Mesenchymal stem cell (in vitro differentiated cells and primary cell): ENCODE results near the gene PRKAR2A.

Experiments used
- DNase-seq: peaks from one replicate; pipeline ENCODE4 v3.0.0-alpha.2; 2013
- H2AFZ ChIP-seq: one replicate; pipeline ENCODE4 v1.6.1; 2013; ENCODE audit warnings: low read depth, mild to moderate bottlenecking, control low read depth, inconsistent platforms, low read length, moderate library complexity
- H2AK5ac ChIP-seq: 2 replicates; pipeline ENCODE4 v1.6.1; 2013; ENCODE audit warnings: low read length, moderate library complexity, mild to moderate bottlenecking, inconsistent platforms; ENCODE audit not compliant: severe bottlenecking
- H2BK120ac ChIP-seq: one replicate; pipeline ENCODE4 v1.6.1; 2013; ENCODE audit warnings: low read depth, mild to moderate bottlenecking, inconsistent platforms, low read length, moderate library complexity
- H2BK12ac ChIP-seq, 2 experiments: one replicate each; pipeline ENCODE4 v1.6.1; 2013; ENCODE audit warnings: inconsistent platforms in 2 of 2, low read length in 2 of 2, mild to moderate bottlenecking in 2 of 2, moderate library complexity in 2 of 2, control low read depth in 1 of 2
- H2BK15ac ChIP-seq: one replicate; pipeline ENCODE4 v1.6.1; 2013; ENCODE audit warnings: mild to moderate bottlenecking, low read depth, inconsistent platforms; ENCODE audit not compliant: poor library complexity, severe bottlenecking
- H2BK5ac ChIP-seq: 2 replicates; pipeline ENCODE4 v1.6.1; 2013; ENCODE audit warnings: low read depth, mild to moderate bottlenecking, low read length, control low read depth, inconsistent platforms; ENCODE audit not compliant: poor library complexity, severe bottlenecking
- H3K14ac ChIP-seq, 2 experiments: one replicate each; pipeline ENCODE4 v1.6.1; 2013; ENCODE audit warnings: inconsistent platforms in 2 of 2, low read length in 2 of 2, control low read depth in 1 of 2, mild to moderate bottlenecking in 1 of 2, moderate library complexity in 1 of 2
- H3K18ac ChIP-seq, 2 experiments: one replicate each; pipeline ENCODE4 v1.6.1; 2013; ENCODE audit warnings: inconsistent platforms in 2 of 2, low read length in 2 of 2, control low read depth in 1 of 2, low read depth in 1 of 2, mild to moderate bottlenecking in 1 of 2
- H3K23ac ChIP-seq, 2 experiments: one replicate each; pipeline ENCODE4 v1.6.1; 2013; ENCODE audit warnings: inconsistent platforms in 2 of 2, low read length in 2 of 2, mild to moderate bottlenecking in 2 of 2, moderate library complexity in 2 of 2, control low read depth in 1 of 2
- H3K27ac ChIP-seq: 2 replicates; pipeline ENCODE4 v1.5.1; 2013; ENCODE audit warnings: mild to moderate bottlenecking, moderate library complexity, low read length, control low read depth, inconsistent platforms; ENCODE audit not compliant: poor library complexity, severe bottlenecking
- H3K27me3 ChIP-seq, 2 experiments: 2 replicates each; pipeline versions ENCODE4 v1.6.1 to v1.7.0; 2013; ENCODE audit warnings: low read length in 2 of 2, mild to moderate bottlenecking in 2 of 2, moderate library complexity in 2 of 2, control low read depth in 1 of 2, inconsistent platforms in 1 of 2; ENCODE audit not compliant: control insufficient read depth in 1 of 2, insufficient read depth in 1 of 2
- H3K36me3 ChIP-seq, 2 experiments: 2 replicates each; pipeline versions ENCODE4 v1.6.1 to v1.7.0; 2013; ENCODE audit warnings: low read length in 2 of 2, control low read depth in 1 of 2, inconsistent platforms in 1 of 2, low read depth in 1 of 2, mild to moderate bottlenecking in 1 of 2; ENCODE audit not compliant: insufficient read depth in 2 of 2, control insufficient read depth in 1 of 2
- H3K4ac ChIP-seq, 2 experiments: one replicate each; pipeline ENCODE4 v1.6.1; 2013; ENCODE audit warnings: inconsistent platforms in 2 of 2, low read length in 2 of 2, mild to moderate bottlenecking in 2 of 2, moderate library complexity in 2 of 2, control low read depth in 1 of 2, low read depth in 1 of 2
- H3K4me1 ChIP-seq: 2 replicates; pipeline ENCODE4 v1.6.1; 2013; ENCODE audit warnings: low read depth, low read length, control low read depth; ENCODE audit not compliant: control insufficient read depth, insufficient read depth
- H3K4me2 ChIP-seq: 2 replicates; pipeline ENCODE4 v1.6.1; 2013; ENCODE audit warnings: low read length, mild to moderate bottlenecking, inconsistent platforms; ENCODE audit not compliant: poor library complexity, severe bottlenecking
- H3K4me3 ChIP-seq, 2 experiments: 2 replicates each; pipeline versions ENCODE4 v1.5.1 to v1.7.0; 2013; ENCODE audit warnings: low read length in 2 of 2, mild to moderate bottlenecking in 2 of 2, control low read depth in 1 of 2, low read depth in 1 of 2; ENCODE audit not compliant: insufficient read depth in 1 of 2
- H3K79me1 ChIP-seq: replicated peaks from 2 replicates; pipeline ENCODE4 v1.6.1; 2013; ENCODE audit warnings: mild to moderate bottlenecking, control low read depth, low read length, inconsistent platforms; ENCODE audit not compliant: poor library complexity, severe bottlenecking
- H3K9ac ChIP-seq: 2 replicates; pipeline ENCODE4 v1.7.0; 2013; ENCODE audit warnings: mild to moderate bottlenecking, low read length, moderate library complexity
- H3K9me3 ChIP-seq: 2 replicates; pipeline ENCODE4 v1.7.0; 2013; ENCODE audit warnings: mild to moderate bottlenecking, low read length; ENCODE audit not compliant: control insufficient read depth
- H4K8ac ChIP-seq: one replicate; pipeline ENCODE4 v1.6.1; 2013; ENCODE audit warnings: inconsistent platforms, mild to moderate bottlenecking, low read length, moderate library complexity
- H4K91ac ChIP-seq: one replicate; pipeline ENCODE4 v1.6.1; 2013; ENCODE audit warnings: mild to moderate bottlenecking, low read length, inconsistent platforms
- WGBS: methylation state at CpG from one replicate; pipeline ENCODE4 v1.1.7; 2013; ENCODE audit warnings: mixed read lengths; 5-methylcytosine and 5-hydroxymethylcytosine counted together

PRKAR2A gene

GRCh38 chr3:48852151-48852550, 4.5 kb upstream of the PRKAR2A start:
- Histone ChIP-seq H2AK5ac (no peak overlapping the region), H3K27ac (no peak overlapping the region), H3K4me3 (no peak overlapping the region), H4K8ac (no peak overlapping the region), H3K18ac (no peak overlapping the region), H4K91ac (no peak overlapping the region), H2BK5ac (no peak overlapping the region), H3K23ac (no peak overlapping the region), H2BK120ac (no peak overlapping the region), H3K14ac (no peak overlapping the region), H3K4ac (no peak overlapping the region), H2BK15ac (no peak overlapping the region), H3K9me3 (no peaks in the 10 kb centered on the region), H2BK12ac (no peak overlapping the region), H3K27me3 (no peaks in the 10 kb centered on the region), H3K4me1 (peaks cover 4% of the 10 kb centered on the region), H3K9ac (no peak overlapping the region), H3K79me1 (no peaks in the 10 kb centered on the region), H3K4me2 (no peak overlapping the region), H2AFZ (no peak overlapping the region), H3K36me3 (peaks cover 2 to 6% of the 10 kb centered on the region in 2 experiments)
- no peak for DNase-seq
- 86% methylated on average over 5 of the region's 5 CpGs for WGBS

- no peak overlapping the region for H2BK12ac ChIP-seq
- H3K23ac ChIP-seq = no peak overlapping the region
- no peak overlapping the region for H3K4me2 ChIP-seq
- no peak overlapping the region for H3K27ac ChIP-seq
- no peak overlapping the region for H3K4me3 ChIP-seq
- no peak overlapping the region for H3K4ac ChIP-seq
- H2BK15ac ChIP-seq = no peak overlapping the region
- 75% methylated on average over 2 of the region's 3 CpGs for WGBS
- peaks cover 6% of the 10 kb centered on the region for H3K4me1 ChIP-seq
- H3K79me1 ChIP-seq = peaks cover under 1% of the 10 kb centered on the region
- no peak overlapping the region for H2BK5ac ChIP-seq
- H4K8ac ChIP-seq = no peak overlapping the region
- no peak overlapping the region for H3K9ac ChIP-seq
- no peak overlapping the region for H4K91ac ChIP-seq
- H3K18ac ChIP-seq = no peak overlapping the region
- no peaks in the 10 kb centered on the region for H3K27me3 ChIP-seq
- no peak overlapping the region for H2AK5ac ChIP-seq
- DNase-seq = peak; percentile 30
- H3K14ac ChIP-seq = no peak overlapping the region
- H3K36me3 ChIP-seq = peaks cover 0 to 3% of the 10 kb centered on the region in 2 experiments
- no peak overlapping the region for H2AFZ ChIP-seq
- no peaks in the 10 kb centered on the region for H3K9me3 ChIP-seq
- H2BK120ac ChIP-seq = no peak overlapping the region
Observed at GRCh38 chr3:48851407-48851806, 3.7 kb upstream of the PRKAR2A start.

GRCh38 chr3:48848816-48849515, 1.3 kb upstream of the PRKAR2A start:
- Histone ChIP-seq H2BK120ac (no peak overlapping the region), H2BK12ac (no peak overlapping the region), H2BK15ac (no peak overlapping the region), H3K27me3 (no peaks in the 10 kb centered on the region), H4K91ac (no peak overlapping the region), H3K27ac (no peak overlapping the region), H3K4me3 (peak overlapping the region in 1 of 2 experiments; percentile 90), H2AFZ (no peak overlapping the region), H3K9ac (peak overlapping the region; percentile 93), H2AK5ac (no peak overlapping the region), H3K79me1 (peaks cover 6% of the 10 kb centered on the region), H4K8ac (no peak overlapping the region), H3K9me3 (no peaks in the 10 kb centered on the region), H3K18ac (no peak overlapping the region), H3K14ac (no peak overlapping the region), H3K23ac (no peak overlapping the region), H3K36me3 (peaks cover 0 to 3% of the 10 kb centered on the region in 2 experiments), H3K4me1 (peaks cover 11% of the 10 kb centered on the region), H2BK5ac (no peak overlapping the region), H3K4me2 (no peak overlapping the region), H3K4ac (no peak overlapping the region)
- WGBS = over 99% methylated on average over 8 of the region's 8 CpGs
- no peak for DNase-seq

GRCh38 chr3:48847053-48847503, 596 bp downstream of the PRKAR2A start:
- Histone ChIP-seq H3K27me3 (no peaks in the 10 kb centered on the region), H3K18ac (peak overlapping the region; percentile 37 to 92), H3K4ac (peak overlapping the region; percentile 53 to 98), H3K27ac (peak overlapping the region; percentile 5), H2BK120ac (peak overlapping the region; percentile 71), H3K4me1 (peaks cover 11% of the 10 kb centered on the region), H2AFZ (peak overlapping the region; percentile 65), H3K79me1 (peaks cover 6% of the 10 kb centered on the region), H2BK5ac (no peak overlapping the region), H2BK12ac (peak overlapping the region; percentile 24 to 77), H3K4me2 (peak overlapping the region; percentile 71), H2BK15ac (peak overlapping the region; percentile 88), H3K23ac (no peak overlapping the region), H4K8ac (peak overlapping the region; percentile 79), H3K9me3 (no peaks in the 10 kb centered on the region), H3K14ac (peak overlapping the region in 1 of 2 experiments; percentile 94), H3K36me3 (peaks cover 0 to 3% of the 10 kb centered on the region in 2 experiments), H3K4me3 (peak overlapping the region; percentile 90 to 96), H3K9ac (peak overlapping the region; percentile 93), H4K91ac (peak overlapping the region; percentile 64), H2AK5ac (no peak overlapping the region)
- WGBS = under 1% methylated on average over 42 of the region's 42 CpGs
- peak; percentile 83 for DNase-seq
